DOHH2 (cell line): ENCODE data around the gene DCDC1.

Experiments
- H3F3A ChIP-seq: fragments of 200-600 bp; sonication (generic), shearing (Covaris generic); 2 replicates; pipeline ENCODE4 v1.6.0; 2016; ENCODE audit warnings: antibody characterized with exemption, mild to moderate bottlenecking; ENCODE audit not compliant: control insufficient read depth, insufficient read depth
- H3K27ac ChIP-seq: fragments of 200-600 bp; sonication (generic); 2 replicates; pipeline ENCODE4 v1.5.1; 2014; ENCODE audit warnings: low read depth, mild to moderate bottlenecking, low read length, moderate library complexity
- H3K27me3 ChIP-seq: fragments of 200-600 bp; sonication (generic); 2 replicates; pipeline ENCODE4 v1.6.1; 2014; ENCODE audit warnings: mild to moderate bottlenecking, low read length, mixed read lengths; ENCODE audit not compliant: control insufficient read depth
- H3K36me3 ChIP-seq: fragments of 200-600 bp; sonication (generic); 2 replicates; pipeline ENCODE4 v1.6.1; 2014; ENCODE audit warnings: mild to moderate bottlenecking, low read length, moderate library complexity, mixed read lengths; ENCODE audit not compliant: control insufficient read depth
- H3K4me1 ChIP-seq: fragments of 200-600 bp; sonication (generic); 2 replicates; pipeline ENCODE4 v1.6.1; 2014; ENCODE audit warnings: mild to moderate bottlenecking, low read length, mixed read lengths; ENCODE audit not compliant: control insufficient read depth
- H3K4me2 ChIP-seq: fragments of 200-600 bp; sonication (generic); 2 replicates; pipeline ENCODE4 v1.6.0; 2014; ENCODE audit warnings: mild to moderate bottlenecking, low read length, moderate library complexity
- H3K4me3 ChIP-seq: fragments of 200-600 bp; sonication (generic); 2 replicates; pipeline ENCODE4 v1.5.1; 2014; ENCODE audit warnings: mild to moderate bottlenecking, low read length, mixed read lengths
- H3K79me2 ChIP-seq: fragments of 200-600 bp; sonication (generic); 2 replicates; pipeline ENCODE4 v1.6.1; 2014; ENCODE audit warnings: mild to moderate bottlenecking, low read length, mixed read lengths; ENCODE audit not compliant: control insufficient read depth
- H3K9me2 ChIP-seq: fragments of 200-600 bp; sonication (generic); replicated peaks from 2 replicates; pipeline ENCODE4 v1.6.1; 2014; ENCODE audit warnings: mild to moderate bottlenecking, low read length, mixed read lengths; ENCODE audit not compliant: control insufficient read depth
- H3K9me3 ChIP-seq: fragments of 200-600 bp; sonication (generic); 2 replicates; pipeline ENCODE4 v1.6.1; 2014; ENCODE audit warnings: antibody characterized with exemption, low read length, mixed read lengths; ENCODE audit not compliant: control insufficient read depth, insufficient read depth
- H4K20me1 ChIP-seq: fragments of 200-600 bp; sonication (generic); 2 replicates; pipeline ENCODE4 v1.6.0; 2014; ENCODE audit warnings: low read depth, mild to moderate bottlenecking, antibody characterized with exemption, low read length, moderate library complexity; ENCODE audit not compliant: control insufficient read depth, insufficient read depth
- CTCF ChIP-seq: fragments of 200-600 bp; sonication (generic); IDR thresholded peaks from one replicate; pipeline ENCODE4 v1.5.1; 2014; ENCODE audit warnings: antibody characterized with exemption, mild to moderate bottlenecking, low read depth, low read length; ENCODE audit not compliant: poor library complexity, severe bottlenecking
- EZH2phosphoT487 ChIP-seq: fragments of 200-600 bp; sonication (generic); IDR thresholded peaks from 2 replicates; pipeline ENCODE4 v1.6.1; 2017; ENCODE audit warnings: borderline replicate concordance, mild to moderate bottlenecking, antibody characterized with exemption, low read length, moderate library complexity, mixed read lengths

Gene DCDC1

GRCh38 chr11:31026315-31026714, 343.2 kb downstream of the DCDC1 start:
- H3K79me2 ChIP-seq: no peaks in the 10 kb centered on the region
- no peaks in the 10 kb centered on the region for H3K36me3 ChIP-seq
- H3K27me3 ChIP-seq: no peaks in the 10 kb centered on the region
- H3K4me2 ChIP-seq: no peak overlapping the region
- TF ChIP-seq EZH2phosphoT487 (no peak), CTCF (no peak)
- H3K4me3 ChIP-seq: no peak overlapping the region
- H4K20me1 ChIP-seq: no peaks in the 10 kb centered on the region
- no peaks in the 10 kb centered on the region for H3K9me2 ChIP-seq
- no peaks in the 10 kb centered on the region for H3F3A ChIP-seq
- H3K27ac ChIP-seq: no peak overlapping the region
- no peaks in the 10 kb centered on the region for H3K9me3 ChIP-seq
- no peaks in the 10 kb centered on the region for H3K4me1 ChIP-seq

DNA sequence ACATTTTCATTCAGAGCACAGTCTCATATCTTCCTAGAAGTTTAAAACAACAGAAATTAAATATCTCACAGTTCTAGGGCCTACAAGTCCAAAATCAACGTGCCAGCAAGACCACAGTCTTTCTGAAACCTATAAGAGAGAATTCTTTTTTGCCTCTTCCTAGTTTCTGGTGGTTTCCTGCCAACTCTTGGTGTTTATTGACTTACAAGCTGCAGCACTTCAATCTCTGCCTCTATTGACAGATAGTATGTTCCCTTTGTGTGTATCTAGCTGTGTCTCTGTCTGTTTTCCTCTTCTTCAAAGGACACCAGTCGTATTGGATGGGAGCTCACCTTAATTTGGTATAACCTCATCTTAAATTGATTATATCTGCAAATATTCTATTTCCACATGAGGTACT, 347.5 kb downstream of the DCDC1 start:
- no peak overlapping the region for H3K4me3 ChIP-seq
- H3K4me1 ChIP-seq: no peaks in the 10 kb centered on the region
- TF ChIP-seq EZH2phosphoT487: no peak
- no peak for TF ChIP-seq CTCF
- no peaks in the 10 kb centered on the region for H3K79me2 ChIP-seq
- no peaks in the 10 kb centered on the region for H3K9me3 ChIP-seq
- no peaks in the 10 kb centered on the region for H4K20me1 ChIP-seq
- no peak overlapping the region for H3K27ac ChIP-seq
- no peaks in the 10 kb centered on the region for H3F3A ChIP-seq
- H3K27me3 ChIP-seq: no peaks in the 10 kb centered on the region
- no peaks in the 10 kb centered on the region for H3K9me2 ChIP-seq
- no peaks in the 10 kb centered on the region for H3K36me3 ChIP-seq
- no peak overlapping the region for H3K4me2 ChIP-seq

- no peaks in the 10 kb centered on the region for H3K9me2 ChIP-seq
- no peaks in the 10 kb centered on the region for H3K36me3 ChIP-seq
- no peaks in the 10 kb centered on the region for H3K4me1 ChIP-seq
- H3K4me2 ChIP-seq: no peak overlapping the region
- no peaks in the 10 kb centered on the region for H4K20me1 ChIP-seq
- H3K79me2 ChIP-seq: no peaks in the 10 kb centered on the region
- no peak overlapping the region for H3K27ac ChIP-seq
- H3K4me3 ChIP-seq: no peak overlapping the region
- no peaks in the 10 kb centered on the region for H3K9me3 ChIP-seq
- no peaks in the 10 kb centered on the region for H3F3A ChIP-seq
- no peaks in the 10 kb centered on the region for H3K27me3 ChIP-seq
- no peak for TF ChIP-seq CTCF
- TF ChIP-seq EZH2phosphoT487: no peak
Measured at GRCh38 chr11:31019786-31020185, 349.8 kb downstream of the DCDC1 start.

- Histone ChIP-seq H3K9me3 (no peaks in the 10 kb centered on the region), H3K27me3 (no peaks in the 10 kb centered on the region), H3K27ac (no peak overlapping the region), H3K79me2 (no peaks in the 10 kb centered on the region), H3K9me2 (no peaks in the 10 kb centered on the region), H3K4me2 (no peak overlapping the region), H3K4me3 (no peak overlapping the region), H4K20me1 (no peaks in the 10 kb centered on the region), H3K36me3 (no peaks in the 10 kb centered on the region), H3K4me1 (no peaks in the 10 kb centered on the region), H3F3A (no peaks in the 10 kb centered on the region)
- TF ChIP-seq EZH2phosphoT487: no peak
- TF ChIP-seq CTCF: no peak
Measured at GRCh38 chr11:31005202-31005601, 364.3 kb downstream of the DCDC1 start.
